IMR-90 (cell line): Measurements from ENCODE around the gene ARHGEF26. TPM values are rescaled to one million over a fixed set of nuclear protein-coding genes. Genes with fewer than 3 reads are reported as not detected.

Experiments
- ATAC-seq: fragments of 200-7000 bp; cut with Tn5 transposase; 2 replicates; pipeline ENCODE4 v1.9.1; 2020; ENCODE audit warnings: low read depth, mild to moderate bottlenecking, moderate library complexity
- BruUV-seq: library from RNA; stranded (reverse); fragments of 400-500 nt; replicated peaks from 2 replicates; lab custom pipeline; 2021; lab: Mats Ljungman, UMichigan
- CTCF ChIA-PET: fragments of 300-600 bp; formaldehyde crosslinking; extraction: SDS; loops from one replicate; lab custom pipeline; 2021; ENCODE audit warnings: antibody characterized with exemption; lab: Yijun Ruan, JAX
- POLR2A ChIA-PET: fragments of 300-600 bp; sonication (Branson Sonifier 250); formaldehyde crosslinking; loops from one replicate; lab custom pipeline; 2022; ENCODE audit warnings: antibody characterized with exemption; ENCODE audit not compliant: unreplicated experiment; lab: Charles Lee
- DNase-seq: peaks from one replicate; pipeline ENCODE4 v3.0.0; 2013
- H2AFZ ChIP-seq: replicated peaks from 2 replicates; pipeline ENCODE3; 2013; ENCODE audit warnings: low read length, mild to moderate bottlenecking; ENCODE audit not compliant: poor library complexity
- H2AK5ac ChIP-seq: 2 replicates; pipeline ENCODE4 v1.6.1; 2013; ENCODE audit warnings: low read depth, low read length, inconsistent platforms
- H2AK9ac ChIP-seq: replicated peaks from 2 replicates; pipeline ENCODE3; 2013; ENCODE audit warnings: mild to moderate bottlenecking, low read depth, low read length, moderate library complexity; ENCODE audit not compliant: poor library complexity
- H2BK120ac ChIP-seq: 2 replicates; pipeline ENCODE4 v1.6.1; 2013; ENCODE audit warnings: low read depth, low read length, inconsistent platforms
- H2BK15ac ChIP-seq: 3 replicates; pipeline ENCODE4 v1.6.1; 2013; ENCODE audit warnings: low read depth, low read length, inconsistent platforms
- H2BK20ac ChIP-seq: 2 replicates; pipeline ENCODE4 v1.6.1; 2013; ENCODE audit warnings: low read depth, mild to moderate bottlenecking, inconsistent platforms, low read length, moderate library complexity
- H2BK5ac ChIP-seq: 2 replicates; pipeline ENCODE4 v1.6.1; 2013; ENCODE audit warnings: mild to moderate bottlenecking, low read depth, low read length, inconsistent platforms; ENCODE audit not compliant: poor library complexity, severe bottlenecking
- H3K14ac ChIP-seq: replicated peaks from 2 replicates; pipeline ENCODE4 v1.6.1; 2013; ENCODE audit warnings: low read depth, low read length, inconsistent platforms
- H3K18ac ChIP-seq: 2 replicates; pipeline ENCODE4 v1.6.1; 2013; ENCODE audit warnings: low read depth, low read length, control low read depth
- H3K23ac ChIP-seq: 2 replicates; pipeline ENCODE4 v1.6.1; 2013; ENCODE audit warnings: low read depth, low read length, inconsistent platforms
- H3K27ac ChIP-seq: 2 replicates; pipeline ENCODE4 v1.5.1; 2013; ENCODE audit warnings: mild to moderate bottlenecking, control low read depth, low read length; ENCODE audit not compliant: insufficient read depth
- H3K27me3 ChIP-seq: 2 replicates; pipeline ENCODE4 v1.6.1; 2013; ENCODE audit warnings: low read length; ENCODE audit not compliant: control insufficient read depth, insufficient read depth
- H3K36me3 ChIP-seq: 2 replicates; pipeline ENCODE4 v1.6.1; 2013; ENCODE audit warnings: low read length, mixed read lengths; ENCODE audit not compliant: control insufficient read depth, insufficient read depth
- H3K4ac ChIP-seq: 2 replicates; pipeline ENCODE4 v1.6.1; 2013; ENCODE audit warnings: low read depth, low read length, inconsistent platforms
- H3K4me1 ChIP-seq: 2 replicates; pipeline ENCODE4 v1.6.1; 2013; ENCODE audit warnings: low read length, mixed read lengths; ENCODE audit not compliant: control insufficient read depth, insufficient read depth
- H3K4me2 ChIP-seq: 2 replicates; pipeline ENCODE4 v1.6.1; 2013; ENCODE audit warnings: low read depth, mild to moderate bottlenecking, control low read depth, low read length, moderate library complexity
- H3K4me3 ChIP-seq: 2 replicates; pipeline ENCODE4 v1.5.1; 2013; ENCODE audit warnings: low read depth, mild to moderate bottlenecking, control low read depth, low read length, moderate library complexity; ENCODE audit not compliant: insufficient read depth
- H3K56ac ChIP-seq: 2 replicates; pipeline ENCODE4 v1.6.1; 2013; ENCODE audit warnings: low read length, inconsistent platforms; ENCODE audit not compliant: insufficient read depth; ENCODE audit errors: extremely low read depth
- H3K79me1 ChIP-seq, 2 experiments: 2 replicates each; pipeline ENCODE4 v1.6.1; 2013; ENCODE audit warnings: low read length in 2 of 2, inconsistent platforms in 1 of 2, low read depth in 1 of 2
- H3K9ac ChIP-seq: 2 replicates; pipeline ENCODE4 v1.6.1; 2013; ENCODE audit warnings: low read depth, low read length, control low read depth
- H3K9me1 ChIP-seq: 2 replicates; pipeline ENCODE4 v1.6.1; 2013; ENCODE audit warnings: low read length, inconsistent platforms; ENCODE audit not compliant: insufficient read depth
- H3K9me3 ChIP-seq: 2 replicates; pipeline ENCODE4 v1.6.1; 2013; ENCODE audit warnings: low read length; ENCODE audit not compliant: control insufficient read depth, insufficient read depth
- H4K20me1 ChIP-seq: 2 replicates; pipeline ENCODE4 v1.6.1; 2013; ENCODE audit warnings: low read length, inconsistent platforms; ENCODE audit not compliant: insufficient read depth
- H4K5ac ChIP-seq: 2 replicates; pipeline ENCODE4 v1.6.1; 2013; ENCODE audit warnings: mild to moderate bottlenecking, low read depth, low read length, control low read depth
- H4K8ac ChIP-seq, 2 experiments: 2 replicates each; pipeline ENCODE4 v1.6.1; 2013; ENCODE audit warnings: low read depth in 2 of 2, low read length in 2 of 2, control low read depth in 1 of 2, inconsistent platforms in 1 of 2
- H4K91ac ChIP-seq: 2 replicates; pipeline ENCODE4 v1.6.1; 2013; ENCODE audit warnings: low read depth, low read length, inconsistent platforms; ENCODE audit not compliant: insufficient read depth
- BHLHE40 ChIP-seq: fragments of 150-350 bp; IDR thresholded peaks from 2 replicates; pipeline ENCODE4 v1.6.1; 2016; ENCODE audit warnings: mild to moderate bottlenecking, low read depth, low read length
- CEBPB ChIP-seq: IDR thresholded peaks from 2 replicates; pipeline ENCODE4 v1.6.1; 2012; ENCODE audit warnings: low read depth, low read length, improper control_type of control experiment
- CHD1 ChIP-seq: IDR thresholded peaks from 2 replicates; pipeline ENCODE4 v1.6.1; 2012; ENCODE audit warnings: low read depth, low read length, improper control_type of control experiment
- FOS ChIP-seq: fragments of 150-350 bp; IDR thresholded peaks from 2 replicates; pipeline ENCODE4 v1.6.1; 2016; ENCODE audit warnings: low read depth, low read length
- MXI1 ChIP-seq: IDR thresholded peaks from 2 replicates; pipeline ENCODE4 v1.6.1; 2012; ENCODE audit warnings: low read depth, mild to moderate bottlenecking, low read length, moderate library complexity, borderline replicate concordance
- NFE2L2 ChIP-seq: fragments of 150-350 bp; IDR thresholded peaks from 2 replicates; pipeline ENCODE4 v1.6.1; 2016; ENCODE audit warnings: low read depth, mild to moderate bottlenecking, low read length
- POLR2A ChIP-seq: IDR thresholded peaks from 2 replicates; pipeline ENCODE4 v1.6.1; 2012; ENCODE audit warnings: mild to moderate bottlenecking, low read depth, low read length
- RCOR1 ChIP-seq: IDR thresholded peaks from 2 replicates; pipeline ENCODE4 v1.6.1; 2012; ENCODE audit warnings: mild to moderate bottlenecking, low read length, improper control_type of control experiment; ENCODE audit not compliant: insufficient replicate concordance
- RFX5 ChIP-seq: IDR thresholded peaks from 2 replicates; pipeline ENCODE4 v1.8.0; 2012; ENCODE audit warnings: low read depth, mild to moderate bottlenecking, low read length, moderate library complexity
- SMC3 ChIP-seq: fragments of 150-350 bp; IDR thresholded peaks from 2 replicates; pipeline ENCODE4 v1.6.1; 2016; ENCODE audit warnings: low read depth, mild to moderate bottlenecking, antibody characterized with exemption, low read length, moderate library complexity
- dilution Hi-C: fragments of 300-500 bp; cut with HindIII; formaldehyde crosslinking; loops from one replicate; pipeline ENCODE4 v1.14.3; 2018; ENCODE audit warnings: low sequenced_read_pairs; ENCODE audit not compliant: unreplicated experiment
- in situ Hi-C: fragments of 300-500 bp; cut with MboI; formaldehyde crosslinking; loops from 3 replicates; pipeline ENCODE4 v1.14.3; 2019; ENCODE audit warnings: low sequenced_read_pairs, inconsistent platforms, mixed read lengths
- intact Hi-C: fragments of 100-400 bp; cut with micrococcal nuclease; formaldehyde crosslinking; loops from 2 replicates; pipeline ENCODE4 v1.10.0; 2022
- polyA plus RNA-seq, 3 experiments: library from polyadenylated mRNA; depleted of rRNA; stranded (reverse); fragments of >200 nt; gene quantifications; 2 replicates each; pipeline ENCODE4 v1.2.3, GENCODE V29; 2012; ENCODE audit warnings: low replicate concordance in 1 of 3
- total RNA-seq: library from RNA; depleted of rRNA; stranded (reverse); fragments of >200 nt; gene quantifications from 2 replicates; pipeline ENCODE4 v1.2.3, GENCODE V29; 2012
- TF ChIP-seq, protein P1 (sequence below): fragments of 150-350 bp; IDR thresholded peaks from 2 replicates; pipeline ENCODE4 v1.6.1; 2017; ENCODE audit warnings: mild to moderate bottlenecking, antibody characterized with exemption, low read length, low read depth
- TF ChIP-seq, protein P2 (sequence below): conservative IDR thresholded peaks from 2 replicates; pipeline ENCODE4 v1.5.1; 2012; ENCODE audit warnings: mild to moderate bottlenecking, low read depth, low read length, improper control_type of control experiment

ARHGEF26 gene
- total and polyA plus RNA-seq, 2 of the 4 experiments (the other 2 are of a cell fraction): 2.0 to 2.3 TPM

DNA sequence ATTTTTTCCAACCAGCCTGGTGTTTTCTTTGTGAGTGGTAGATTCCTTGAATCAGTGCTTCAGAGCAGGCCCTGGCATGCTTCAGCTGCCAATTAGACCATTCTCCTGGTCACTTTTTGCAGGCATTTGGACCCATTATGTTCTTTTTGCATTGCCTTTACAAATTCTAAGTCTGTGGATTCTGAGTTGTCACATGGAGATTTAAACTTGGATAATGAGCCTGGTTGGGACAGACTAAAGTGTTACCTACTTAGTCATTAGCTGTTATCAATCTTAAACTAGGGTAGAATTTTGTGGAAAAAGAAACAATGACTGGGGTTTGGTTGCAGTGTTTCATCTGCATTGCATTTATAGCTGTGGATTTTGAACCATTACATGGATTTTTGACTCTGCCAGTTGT lies 40.6 kb downstream of the ARHGEF26 start:
- ChIA-PET CTCF (no interaction called here), POLR2A (no interaction called here)
- no peak overlapping the region for H3K14ac ChIP-seq
- no peaks in the 10 kb centered on the region for H3K9me3 ChIP-seq
- H3K9ac ChIP-seq: no peak overlapping the region
- H4K20me1 ChIP-seq: no peaks in the 10 kb centered on the region
- no peak overlapping the region for H2BK120ac ChIP-seq
- H3K23ac ChIP-seq: no peak overlapping the region
- no peak for ATAC-seq
- in situ Hi-C loops (no loop called here), intact Hi-C loops (no loop called here), dilution Hi-C loops (no loop called here)
- H2BK20ac ChIP-seq: no peak overlapping the region
- H3K4me3 ChIP-seq: no peak overlapping the region
- H3K9me1 ChIP-seq: no peaks in the 10 kb centered on the region
- no peak overlapping the region for H4K5ac ChIP-seq
- TF ChIP-seq, protein P1, sequence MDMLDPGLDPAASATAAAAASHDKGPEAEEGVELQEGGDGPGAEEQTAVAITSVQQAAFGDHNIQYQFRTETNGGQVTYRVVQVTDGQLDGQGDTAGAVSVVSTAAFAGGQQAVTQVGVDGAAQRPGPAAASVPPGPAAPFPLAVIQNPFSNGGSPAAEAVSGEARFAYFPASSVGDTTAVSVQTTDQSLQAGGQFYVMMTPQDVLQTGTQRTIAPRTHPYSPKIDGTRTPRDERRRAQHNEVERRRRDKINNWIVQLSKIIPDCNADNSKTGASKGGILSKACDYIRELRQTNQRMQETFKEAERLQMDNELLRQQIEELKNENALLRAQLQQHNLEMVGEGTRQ: no peak
- TF ChIP-seq POLR2A (no peak), RFX5 (no peak), SMC3 (no peak), MXI1 (no peak), NFE2L2 (no peak), BHLHE40 (no peak), FOS (no peak), CHD1 (no peak), CEBPB (no peak), RCOR1 (no peak)
- TF ChIP-seq, protein P2, sequence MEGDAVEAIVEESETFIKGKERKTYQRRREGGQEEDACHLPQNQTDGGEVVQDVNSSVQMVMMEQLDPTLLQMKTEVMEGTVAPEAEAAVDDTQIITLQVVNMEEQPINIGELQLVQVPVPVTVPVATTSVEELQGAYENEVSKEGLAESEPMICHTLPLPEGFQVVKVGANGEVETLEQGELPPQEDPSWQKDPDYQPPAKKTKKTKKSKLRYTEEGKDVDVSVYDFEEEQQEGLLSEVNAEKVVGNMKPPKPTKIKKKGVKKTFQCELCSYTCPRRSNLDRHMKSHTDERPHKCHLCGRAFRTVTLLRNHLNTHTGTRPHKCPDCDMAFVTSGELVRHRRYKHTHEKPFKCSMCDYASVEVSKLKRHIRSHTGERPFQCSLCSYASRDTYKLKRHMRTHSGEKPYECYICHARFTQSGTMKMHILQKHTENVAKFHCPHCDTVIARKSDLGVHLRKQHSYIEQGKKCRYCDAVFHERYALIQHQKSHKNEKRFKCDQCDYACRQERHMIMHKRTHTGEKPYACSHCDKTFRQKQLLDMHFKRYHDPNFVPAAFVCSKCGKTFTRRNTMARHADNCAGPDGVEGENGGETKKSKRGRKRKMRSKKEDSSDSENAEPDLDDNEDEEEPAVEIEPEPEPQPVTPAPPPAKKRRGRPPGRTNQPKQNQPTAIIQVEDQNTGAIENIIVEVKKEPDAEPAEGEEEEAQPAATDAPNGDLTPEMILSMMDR: no peak
- no peak overlapping the region for H2AK5ac ChIP-seq
- no peak overlapping the region for H2AFZ ChIP-seq
- H4K8ac ChIP-seq: no peak overlapping the region
- no peak overlapping the region for H4K91ac ChIP-seq
- no peaks in the 10 kb centered on the region for H3K4me1 ChIP-seq
- no peak overlapping the region for H2AK9ac ChIP-seq
- no peak overlapping the region for H3K4me2 ChIP-seq
- no peaks in the 10 kb centered on the region for H3K79me1 ChIP-seq
- no peak for DNase-seq
- H3K27me3 ChIP-seq: no peaks in the 10 kb centered on the region
- no peak overlapping the region for H3K4ac ChIP-seq
- no TSS peak for BruUV-seq
- H3K36me3 ChIP-seq: no peaks in the 10 kb centered on the region
- no peak overlapping the region for H3K18ac ChIP-seq
- H2BK15ac ChIP-seq: no peak overlapping the region
- H3K56ac ChIP-seq: no peak overlapping the region
- H2BK5ac ChIP-seq: no peak overlapping the region
- no peak overlapping the region for H3K27ac ChIP-seq
